HG02884 (cell line): Measurements from ENCODE around the gene THOC7.

ENCODE experiments used
- ATAC-seq: cut with Tn5 transposase; IDR thresholded peaks from one replicate; pipeline ENCODE4 v1.9.1; 2021; ENCODE audit warnings: mild to moderate bottlenecking, moderate library complexity; ENCODE audit not compliant: unreplicated experiment

The THOC7 gene

DNA sequence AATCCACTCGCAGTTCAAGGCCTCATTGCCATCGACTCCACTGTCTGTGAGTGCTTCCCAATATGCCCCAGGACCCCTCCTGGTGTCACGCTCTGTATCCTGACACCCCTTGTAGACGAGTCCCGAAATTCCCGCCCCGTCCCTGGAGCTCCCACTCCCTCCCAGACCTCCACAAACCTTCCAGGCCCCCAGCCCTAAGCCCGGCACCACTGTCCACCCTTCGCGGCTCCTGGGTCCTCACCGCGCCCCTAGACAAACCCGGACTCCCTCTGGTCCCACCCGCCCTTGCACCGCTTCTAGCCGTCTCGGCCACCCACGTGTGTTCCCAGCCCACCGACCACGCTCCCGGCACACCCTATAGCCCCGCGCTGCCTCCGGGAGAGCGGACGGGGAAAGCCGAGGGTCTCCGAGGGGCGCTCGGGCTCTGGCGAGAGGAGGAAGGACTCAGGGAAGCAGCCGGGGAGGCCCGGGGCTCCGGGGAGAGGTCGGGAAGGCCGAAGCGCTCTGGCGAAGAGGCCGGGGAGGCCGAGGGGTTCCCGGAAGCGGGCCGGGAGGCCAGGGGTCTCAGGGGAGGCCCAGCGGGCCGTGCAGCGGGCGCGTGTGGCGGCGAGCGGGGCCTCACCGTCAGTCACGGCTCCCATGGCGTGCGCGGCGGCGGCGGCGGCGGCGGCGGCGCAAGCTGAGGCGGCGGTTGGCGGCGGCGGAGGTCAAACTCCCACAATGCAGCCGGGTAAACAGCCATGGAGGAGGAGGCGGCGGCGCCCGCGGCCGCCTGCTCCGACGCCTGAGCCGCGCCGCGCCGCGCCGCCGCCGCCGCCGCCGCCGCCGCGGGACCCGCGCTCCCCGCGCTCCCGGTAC is at the start of gene THOC7, which contains the start of gene ATXN7:
Gene THOC7, minus strand, starts transcription at position 656 of the 858 bp plus-strand sequence. Its CDS starts 15 bp downstream, at position 641.
Gene ATXN7, plus strand, starts transcription at position 718 of the 858 bp plus-strand sequence. CDS start 48,732 bp downstream, outside the sequence.
- peak; percentile 50 for ATAC-seq

DNA sequence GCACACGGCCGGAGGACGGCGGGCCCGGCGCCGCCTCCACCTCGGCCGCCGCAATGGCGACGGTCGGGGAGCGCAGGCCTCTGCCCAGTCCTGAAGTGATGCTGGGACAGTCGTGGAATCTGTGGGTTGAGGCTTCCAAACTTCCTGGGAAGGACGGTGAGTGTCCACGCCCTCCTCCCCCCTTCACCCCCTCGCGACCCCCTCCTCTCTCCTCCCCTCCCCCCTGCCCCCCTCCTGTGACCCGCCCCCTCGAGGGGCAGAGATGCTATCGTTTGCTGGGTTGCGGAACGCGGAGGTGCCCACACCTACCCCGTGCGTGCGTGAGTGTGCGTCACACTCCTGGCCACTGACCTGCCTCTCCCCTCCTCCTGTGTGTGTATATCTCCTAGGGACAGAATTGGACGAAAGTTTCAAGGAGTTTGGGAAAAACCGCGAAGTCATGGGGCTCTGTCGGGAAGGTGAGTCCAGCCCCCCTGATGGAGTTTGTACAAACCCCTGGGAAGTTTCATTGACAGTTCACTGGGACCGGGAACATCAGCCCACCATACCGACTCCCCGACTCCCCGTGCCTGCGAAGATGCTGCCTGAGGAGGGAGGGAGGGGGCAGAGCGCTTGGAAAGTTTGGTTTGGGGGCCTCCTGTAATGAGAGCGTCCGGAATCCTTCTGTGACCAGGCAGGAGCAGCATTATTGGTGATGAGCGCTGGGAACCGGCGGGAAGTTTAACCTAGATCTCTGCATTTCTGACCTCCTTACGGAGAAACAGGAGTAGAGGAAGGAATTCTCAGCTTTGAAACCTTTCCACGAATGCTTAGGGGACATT is 49.4 kb upstream of the THOC7 start:
- ATAC-seq, result peak; percentile 11

DNA sequence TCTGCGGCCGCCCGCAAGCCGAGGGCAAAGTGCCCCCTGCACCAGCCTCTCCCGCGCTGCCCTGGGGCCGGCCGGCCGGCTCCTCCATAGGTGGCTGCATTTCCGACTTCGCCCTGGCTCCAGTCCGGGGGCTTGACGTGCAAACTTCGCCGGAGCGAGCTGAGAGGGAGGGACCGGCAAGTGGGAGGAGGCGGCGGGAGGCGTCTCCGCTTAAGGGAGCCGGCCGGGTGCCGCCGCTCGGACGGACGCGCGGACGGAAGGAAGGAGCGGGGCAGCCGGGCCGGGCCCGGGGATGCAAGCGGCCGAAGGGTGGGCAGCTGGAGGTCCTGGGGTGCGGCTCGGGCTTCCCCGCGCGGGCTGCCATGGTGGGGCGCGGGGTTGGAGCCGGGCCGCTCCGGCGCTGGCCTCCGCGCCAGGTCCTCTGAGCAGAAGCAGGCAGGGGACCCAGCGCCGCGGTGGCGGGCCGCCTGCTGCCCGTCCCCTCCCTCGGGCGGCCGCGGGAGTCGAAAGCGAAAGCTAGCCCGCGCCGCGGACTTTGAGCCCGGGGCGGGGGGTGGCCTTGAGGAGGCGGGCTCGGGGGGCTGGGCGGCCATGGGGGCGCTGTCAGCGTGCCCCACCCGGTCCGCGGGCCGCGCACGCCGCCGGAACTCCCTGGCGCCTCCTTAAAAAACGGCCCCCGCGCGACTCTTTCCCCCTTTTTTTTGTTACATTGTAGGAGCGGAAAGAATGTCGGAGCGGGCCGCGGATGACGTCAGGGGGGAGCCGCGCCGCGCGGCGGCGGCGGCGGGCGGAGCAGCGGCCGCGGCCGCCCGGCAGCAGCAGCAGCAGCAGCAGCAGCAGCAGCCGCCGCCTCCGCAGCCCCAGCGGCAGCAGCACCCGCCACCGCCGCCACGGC is 48.5 kb upstream of the THOC7 start, which contains the start of gene SCAANT1:
Gene SCAANT1, minus strand, starts transcription at position 511 of the 895 bp plus-strand sequence.
- ATAC-seq, result peak; percentile 75

DNA sequence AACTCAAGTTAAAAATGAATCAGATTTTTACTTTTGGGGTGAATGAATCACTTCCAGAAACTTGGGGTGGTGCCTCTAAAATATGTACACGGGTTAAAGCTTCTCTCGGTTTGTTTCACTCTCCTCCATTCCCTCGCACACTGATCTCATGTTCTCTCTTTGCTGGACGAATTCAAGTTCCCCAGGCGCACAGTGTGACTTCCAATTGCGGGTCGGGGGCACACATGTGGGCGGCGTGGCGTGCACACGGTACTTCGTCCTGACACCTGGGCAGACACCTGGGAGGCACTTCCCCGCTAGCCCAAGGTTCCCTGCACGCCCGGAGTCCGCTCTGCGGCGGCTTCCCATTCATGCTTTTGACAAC is 47.9 kb upstream of the THOC7 start:
- peak; percentile 25 for ATAC-seq

DNA sequence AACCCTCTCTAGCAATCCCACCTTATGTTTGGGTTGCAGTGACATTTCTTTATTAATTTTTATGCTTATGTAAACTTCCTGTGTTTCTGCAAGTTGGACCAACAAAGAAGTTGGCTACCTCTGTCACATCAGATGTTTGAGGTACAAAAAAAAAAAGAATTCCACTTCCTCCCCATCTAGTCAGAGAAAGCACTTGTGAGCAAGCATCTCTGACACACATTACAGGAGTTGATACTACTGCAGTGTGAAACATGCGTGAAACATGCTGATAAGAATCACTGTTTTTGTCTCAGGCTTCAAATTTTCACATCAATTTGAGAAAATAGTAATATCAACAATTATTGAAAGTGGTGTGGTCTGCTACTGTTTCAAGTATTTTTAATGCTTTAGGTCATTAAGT is 47.3 kb upstream of the THOC7 start:
- ATAC-seq, result no peak

DNA sequence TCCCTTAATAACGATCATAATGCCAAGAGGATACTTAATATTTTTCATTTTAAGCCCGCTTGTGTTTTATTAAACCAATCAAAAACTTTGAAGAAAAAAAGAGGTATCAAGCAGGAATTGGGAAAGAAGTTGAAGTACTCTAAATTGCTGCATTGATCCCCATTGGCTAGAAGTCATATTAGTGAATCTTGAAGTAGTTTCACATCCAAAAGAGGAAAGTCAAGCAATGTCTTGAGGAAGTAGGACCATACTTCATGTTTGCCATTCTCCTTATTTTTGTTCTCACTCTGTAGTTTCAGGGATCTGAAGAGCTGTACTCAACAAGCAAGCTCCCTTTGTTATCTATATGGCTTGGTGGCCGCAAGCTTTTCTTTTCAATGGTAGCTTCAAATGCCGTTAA is 46.4 kb upstream of the THOC7 start:
- ATAC-seq, result no peak

DNA sequence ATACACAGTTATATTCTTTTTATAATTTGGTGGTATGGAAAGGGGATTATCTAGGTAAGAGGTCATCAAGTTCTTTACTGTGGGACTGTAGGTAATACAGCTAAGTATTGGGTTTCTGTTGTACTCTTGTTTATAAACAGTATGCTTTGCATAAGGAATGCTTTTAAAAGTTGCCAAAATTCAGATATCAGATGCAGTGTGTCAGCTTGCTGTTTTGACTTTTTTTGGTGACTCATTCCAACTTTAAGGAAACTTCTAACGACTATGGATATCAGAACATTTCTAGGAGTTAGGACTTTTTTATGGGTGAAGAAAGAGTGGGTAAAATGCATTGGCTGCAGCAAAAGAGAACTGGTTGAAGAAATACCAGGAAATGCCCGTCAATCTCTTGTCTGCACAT is 45.8 kb upstream of the THOC7 start:
- no peak for ATAC-seq

DNA sequence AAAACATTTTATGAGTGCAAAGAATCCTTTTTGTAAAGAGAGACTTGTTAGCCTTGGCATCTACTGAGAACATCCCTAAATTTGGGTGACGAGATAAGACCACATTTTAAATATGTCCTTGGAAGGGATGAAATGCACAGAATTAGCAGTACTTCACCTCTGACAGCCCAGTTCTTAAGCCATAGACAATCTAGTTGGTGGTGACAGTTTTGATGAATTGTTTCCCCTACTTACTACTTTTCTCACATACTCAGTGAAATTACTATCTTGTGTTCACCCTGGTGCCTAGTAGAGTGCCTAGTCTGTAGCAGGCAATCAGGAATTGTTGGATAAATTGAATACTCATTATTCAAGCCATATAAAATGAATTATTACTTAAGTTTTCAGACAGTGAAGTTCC is 45.2 kb upstream of the THOC7 start:
- ATAC-seq, result no peak

DNA sequence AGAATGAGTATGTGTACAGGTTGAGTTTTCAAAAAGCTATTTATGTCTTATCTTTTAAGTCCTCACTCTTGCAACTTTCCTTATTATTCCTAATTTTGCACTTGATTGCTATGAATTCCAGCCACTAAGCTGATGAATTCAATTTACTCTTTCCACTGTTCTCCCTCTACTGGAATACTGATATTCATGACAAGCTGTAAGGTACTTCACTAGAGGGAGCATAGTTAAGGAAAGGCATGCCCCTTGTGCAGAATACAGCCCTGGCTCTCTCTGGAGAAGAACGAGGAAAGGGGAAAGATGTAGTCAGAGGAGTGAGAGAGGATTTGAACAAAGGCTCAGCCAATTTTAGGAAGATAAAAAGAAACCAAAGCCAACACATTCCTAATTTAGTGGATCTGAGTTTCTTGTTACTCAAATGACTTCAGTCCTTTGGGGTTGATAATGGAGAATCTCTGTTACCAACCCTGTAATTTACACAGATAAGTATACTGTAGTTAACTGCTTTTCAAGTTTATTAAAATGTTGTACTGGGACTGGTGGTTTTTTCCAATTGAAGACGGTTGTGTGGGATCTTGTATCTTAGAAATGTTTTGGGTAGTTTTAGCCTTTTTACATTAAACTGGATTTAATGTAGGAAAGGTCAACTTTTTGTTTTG is 44.6 kb upstream of the THOC7 start:
- ATAC-seq, result no peak

DNA sequence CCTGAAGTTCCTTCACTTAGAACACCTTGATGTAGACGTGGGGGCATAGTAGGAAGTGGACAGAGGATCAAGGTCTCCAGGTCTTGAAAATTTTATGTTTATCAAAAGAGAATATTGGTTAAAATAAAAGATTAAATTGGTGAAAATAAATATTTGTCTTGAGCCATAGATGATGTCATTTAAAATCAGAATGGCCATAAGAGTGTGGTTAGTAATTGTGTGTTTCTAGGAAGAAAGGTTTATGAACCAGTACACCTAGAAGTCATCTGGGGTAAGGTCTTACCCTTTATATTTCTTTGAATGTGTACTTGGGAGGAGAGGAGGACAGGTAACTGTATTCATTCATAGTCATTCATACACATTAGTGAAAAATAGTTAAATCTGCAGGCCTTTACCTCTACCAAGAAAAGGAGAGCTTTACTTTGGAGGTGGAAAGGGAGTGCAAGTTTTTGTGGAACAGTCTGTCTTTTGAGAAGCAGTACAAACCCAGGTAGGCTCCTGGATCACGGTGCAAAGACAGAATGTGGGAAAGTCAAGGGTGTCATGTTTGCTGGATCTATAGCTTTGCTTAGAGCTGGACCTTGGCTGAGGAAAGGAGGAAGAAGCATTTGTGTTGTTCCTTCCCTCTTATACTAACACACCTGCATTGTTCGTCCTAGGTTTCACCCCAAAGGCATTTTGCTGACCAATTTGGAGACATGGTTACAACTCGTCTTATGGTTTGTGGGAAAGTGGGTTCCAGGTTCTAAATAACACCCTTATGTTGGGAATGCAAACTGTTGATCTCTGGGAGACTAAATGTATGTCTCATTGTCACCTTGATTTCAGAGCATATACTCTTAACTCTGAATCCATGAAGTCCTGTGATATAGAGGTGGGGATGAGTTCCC is 42.4 kb upstream of the THOC7 start:
- ATAC-seq, result no peak

DNA sequence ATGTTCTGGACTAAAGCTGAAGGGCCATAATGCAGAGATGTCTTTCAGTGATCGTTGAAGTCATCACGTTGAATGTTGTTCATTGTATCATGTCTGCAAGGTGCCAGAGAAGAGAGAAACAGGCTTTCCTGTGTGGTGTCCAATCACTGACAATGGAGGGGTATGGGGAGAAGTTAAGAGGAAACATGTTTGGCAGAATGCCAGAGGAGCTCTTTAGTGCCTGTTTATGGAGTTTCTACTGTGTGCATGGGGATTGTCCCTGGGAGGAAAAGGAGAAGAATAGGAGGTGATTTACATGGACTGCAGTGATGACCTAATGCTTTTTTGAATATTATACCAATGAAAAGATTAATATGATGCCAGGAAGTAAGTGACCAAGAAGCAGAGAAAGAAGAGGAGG is 36.9 kb upstream of the THOC7 start:
- no peak for ATAC-seq

DNA sequence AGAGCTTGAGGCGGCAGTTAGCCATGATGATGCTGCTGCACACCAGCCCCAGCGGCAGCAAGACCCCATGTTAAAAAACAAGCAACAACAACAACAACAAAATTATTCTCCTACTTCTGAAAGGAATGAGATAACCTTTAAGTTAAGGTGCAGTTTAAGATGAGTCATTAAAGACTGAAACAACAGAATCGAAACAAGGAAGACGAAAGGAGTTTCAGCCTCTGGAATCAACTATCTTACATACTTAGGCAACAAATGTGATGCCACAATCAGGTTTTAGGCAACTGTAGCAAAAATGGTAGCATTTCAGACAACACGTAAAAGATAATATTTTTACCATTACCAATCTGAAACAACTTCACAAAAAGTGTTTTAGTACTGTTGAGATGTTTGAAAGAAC is 36.4 kb upstream of the THOC7 start:
- no peak for ATAC-seq

DNA sequence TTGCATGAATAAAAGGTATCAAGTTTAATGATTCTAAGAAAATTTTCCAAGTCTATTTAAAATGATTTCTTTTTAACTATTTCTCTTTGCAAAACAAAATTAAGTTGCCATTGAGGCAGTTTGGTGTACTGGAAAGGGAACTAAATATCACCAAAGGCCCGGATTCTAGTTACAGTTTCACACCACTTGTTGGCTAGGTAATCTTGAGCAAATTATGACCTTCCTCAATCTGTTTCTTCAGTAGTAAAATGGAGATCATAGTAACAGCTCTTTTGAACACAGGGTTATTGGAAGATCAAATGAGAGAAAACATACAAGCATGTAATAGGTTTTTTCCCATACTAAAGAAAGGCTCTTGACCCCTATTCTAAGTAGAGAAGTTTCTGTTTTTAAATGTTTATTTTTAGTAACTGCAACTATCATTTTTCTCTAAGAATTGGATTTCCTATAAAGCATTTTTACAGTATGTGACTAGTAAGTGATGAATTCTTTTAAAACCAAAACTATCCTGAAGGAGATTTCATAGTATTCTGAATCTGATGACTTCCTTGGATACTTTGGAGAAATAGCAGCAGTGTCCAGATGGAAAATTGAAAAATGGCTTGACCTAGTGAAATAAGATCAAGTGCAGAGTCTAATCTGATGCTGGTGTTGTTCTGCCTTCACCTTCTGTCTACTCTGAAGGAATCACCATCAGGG is 32.9 kb upstream of the THOC7 start:
- ATAC-seq, result no peak

DNA sequence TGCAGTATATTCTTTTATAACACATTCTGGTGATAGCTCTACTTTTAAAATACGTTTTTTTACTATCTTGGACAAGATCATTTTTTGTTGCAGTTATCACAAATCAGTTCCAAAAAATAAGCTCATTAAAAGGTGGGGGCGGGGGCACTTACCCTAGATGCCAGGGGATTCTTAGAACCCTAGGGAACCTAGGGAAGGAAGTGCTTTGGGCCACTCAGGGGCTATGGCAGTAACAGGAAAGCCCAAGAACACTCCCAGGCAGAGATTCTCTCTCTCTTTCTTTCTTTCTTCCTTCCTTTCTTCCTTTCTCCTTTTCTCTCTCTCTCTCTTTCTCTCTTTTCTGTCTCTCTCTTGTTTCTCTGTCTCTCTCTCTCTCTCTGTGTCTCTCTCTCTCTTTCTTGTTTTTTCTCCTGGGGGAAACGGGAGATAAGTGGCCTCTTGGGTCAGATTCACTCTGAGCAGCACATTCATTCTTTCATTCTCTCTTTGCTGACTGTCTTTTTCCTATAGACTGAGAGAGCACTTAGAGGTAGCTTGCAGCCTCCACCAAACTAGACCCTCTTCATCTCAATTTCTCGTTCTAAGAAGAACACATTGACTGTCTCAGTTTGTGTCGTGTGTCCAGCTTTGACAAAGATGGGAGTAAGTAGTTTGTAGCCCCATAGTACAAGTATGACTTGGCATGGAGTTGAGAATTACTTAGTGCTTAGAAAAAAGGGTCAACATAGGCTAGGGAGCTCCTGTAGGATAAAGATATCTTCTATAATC is 32.0 kb upstream of the THOC7 start:
- no peak for ATAC-seq

DNA sequence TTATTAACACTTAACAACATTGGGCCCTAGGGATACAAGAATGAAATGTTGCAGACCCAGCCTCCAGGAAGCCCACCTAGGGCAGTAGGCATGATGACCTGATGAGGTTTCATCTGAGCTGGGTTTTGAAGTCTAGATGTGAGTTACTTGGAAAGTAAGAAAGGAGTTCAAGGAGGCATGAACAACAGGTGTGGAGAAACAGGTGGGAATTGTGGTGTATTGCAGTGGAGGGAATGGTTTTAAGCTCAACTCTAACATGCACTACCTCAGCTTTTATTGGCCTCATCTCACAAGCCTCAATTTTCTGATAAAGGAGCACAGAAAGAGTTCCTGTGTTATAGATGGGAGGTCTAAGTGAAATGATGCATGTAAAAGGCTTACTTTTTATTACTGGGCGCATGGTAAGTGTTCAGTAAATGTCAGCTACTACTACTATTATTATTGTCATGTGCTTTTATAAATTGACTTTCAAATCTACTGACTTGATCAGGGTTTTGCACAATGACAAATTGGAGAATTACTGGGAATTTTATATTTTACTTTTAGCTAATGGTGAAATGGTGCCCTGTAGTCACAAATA is 29.3 kb upstream of the THOC7 start:
- ATAC-seq, result no peak

DNA sequence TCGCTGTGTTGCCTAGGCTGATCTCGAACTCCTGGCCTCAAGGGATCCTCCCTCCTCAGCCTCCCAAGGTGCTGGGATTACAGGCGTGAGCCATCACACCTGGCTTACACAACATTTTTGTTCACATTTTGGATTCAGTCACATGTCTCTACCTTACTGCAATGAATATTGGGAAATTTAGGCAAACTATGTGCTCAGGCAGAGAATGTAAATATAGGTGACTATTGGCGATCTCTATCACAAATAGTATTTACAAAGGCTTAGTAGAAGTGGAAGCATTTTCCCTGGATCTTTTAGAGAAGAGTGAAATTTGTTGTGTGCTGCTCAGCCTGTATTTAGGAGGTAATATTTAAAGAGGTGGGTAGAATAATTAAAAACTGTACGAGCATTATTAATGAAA is 27.9 kb upstream of the THOC7 start:
- ATAC-seq, result no peak

DNA sequence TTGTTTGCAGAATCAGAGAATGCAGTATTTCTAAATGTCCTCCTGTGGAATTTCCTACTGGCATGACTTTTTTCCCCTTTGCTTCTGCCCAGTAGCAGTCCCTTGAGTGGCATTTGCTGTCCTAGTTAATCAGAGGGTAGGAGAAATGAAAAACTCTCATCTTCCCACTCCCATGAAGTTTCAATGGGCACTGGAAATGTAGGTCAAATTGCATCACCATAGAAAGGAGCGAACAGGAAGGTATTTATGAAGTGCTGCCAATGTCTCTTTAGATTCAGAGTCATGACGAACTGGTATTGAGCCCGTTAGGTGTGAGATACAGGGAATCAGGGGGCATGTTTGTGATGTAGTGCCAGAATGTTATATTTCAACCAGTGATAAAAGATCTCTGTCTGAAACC is 23.3 kb upstream of the THOC7 start:
- no peak for ATAC-seq

DNA sequence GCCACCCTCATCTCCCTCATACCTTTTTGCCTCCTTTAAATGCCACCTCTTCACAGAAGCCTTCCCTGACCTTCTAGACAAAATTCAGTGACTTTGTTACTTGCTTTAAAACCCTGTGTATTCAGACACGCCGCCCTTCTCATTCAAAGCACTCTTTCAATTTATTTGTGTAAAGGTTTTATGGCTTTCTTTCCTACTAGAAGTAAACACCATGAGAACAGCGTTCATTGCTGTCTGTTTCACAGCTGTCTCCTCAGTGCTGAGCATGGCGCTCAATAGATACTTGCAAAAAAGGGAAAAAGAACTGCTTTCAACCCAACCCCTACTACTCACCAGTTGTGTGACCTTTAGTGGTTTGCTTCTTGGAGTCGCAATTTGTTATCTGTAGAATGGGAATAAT is 17.0 kb upstream of the THOC7 start:
- ATAC-seq, result no peak
